GM12892 (cell line): ENCODE results near the gene CFAP221.

ENCODE experiments used
- POLR2A ChIP-seq: IDR thresholded peaks from 2 replicates; pipeline ENCODE4 v1.6.1; 2011; ENCODE audit warnings: low read depth, low read length, control low read depth
- POLR2AphosphoS5 ChIP-seq: IDR thresholded peaks from 2 replicates; pipeline ENCODE4 v1.6.1; 2011; ENCODE audit warnings: low read depth, low read length, control low read depth
- TAF1 ChIP-seq: IDR thresholded peaks from 2 replicates; pipeline ENCODE4 v1.6.1; 2011; ENCODE audit warnings: low read depth, mild to moderate bottlenecking, control low read depth, low read length, borderline replicate concordance

GRCh38 chr2:119693967-119694366 lies 149.7 kb downstream of the CFAP221 start:
- TF ChIP-seq POLR2A (no peak), POLR2AphosphoS5 (no peak), TAF1 (no peak)
